Sigmoid colon (tissue), 4 donors: ENCODE results near the gene NEURL1B.

Experiments
- CTCF ChIP-seq, 4 experiments: fragments of 450-650 bp in 3 of 4; fragments of 200-600 bp in 1 of 4; IDR thresholded peaks; one replicate each; pipeline ENCODE4 v1.5.1; 2016 to 2019; ENCODE audit warnings: antibody characterized with exemption in 4 of 4, mild to moderate bottlenecking in 3 of 4, moderate library complexity in 2 of 4
- EP300 ChIP-seq, 4 donors: sonication (generic); formaldehyde crosslinking; IDR thresholded peaks; one replicate each; pipeline ENCODE4 v1.6.1; 2017; ENCODE audit warnings: antibody characterized with exemption in 4 of 4
- POLR2A ChIP-seq, 2 donors: fragments of 450-650 bp; IDR thresholded peaks; one replicate each; pipeline ENCODE4 v1.6.1; 2016; ENCODE audit warnings: antibody characterized with exemption in 2 of 2, mild to moderate bottlenecking in 2 of 2, moderate library complexity in 2 of 2

GRCh38 chr5:172658961-172659501 is 18.0 kb downstream of the NEURL1B start:
- TF ChIP-seq CTCF (IDR thresholded peaks at IDR 0.05) (no peak), EP300 (IDR thresholded peaks at IDR 0.05) (no peak), POLR2A (IDR thresholded peaks at IDR 0.05) (no peak)
